Breast epithelium (tissue), 3 donors: Measurements from ENCODE around the gene HSPA4.

Experiments
- CTCF ChIP-seq, 3 donors: fragments of 450-650 bp; IDR thresholded peaks; one replicate each; pipeline ENCODE4 v1.5.1; 2016 to 2017; ENCODE audit warnings: antibody characterized with exemption in 3 of 3, mild to moderate bottlenecking in 3 of 3, moderate library complexity in 3 of 3
- POLR2A ChIP-seq: fragments of 450-650 bp; IDR thresholded peaks from one replicate; pipeline ENCODE4 v1.6.1; 2016; ENCODE audit warnings: antibody characterized with exemption, mild to moderate bottlenecking, moderate library complexity
- POLR2AphosphoS5 ChIP-seq, 3 donors: sonication (generic); formaldehyde crosslinking; IDR thresholded peaks; one replicate each; pipeline ENCODE4 v1.6.1; 2017; ENCODE audit warnings: antibody characterized with exemption in 3 of 3

GRCh38 chr5:133142782-133143181 lies 91.0 kb downstream of the HSPA4 start:
- TF ChIP-seq CTCF (IDR thresholded peaks at IDR 0.05) (no peak), POLR2A (no peak), POLR2AphosphoS5 (IDR thresholded peaks at IDR 0.05) (no peak)
